H1 (cell line): ENCODE results near the gene CHD1. TPM values are rescaled to one million over a fixed set of nuclear protein-coding genes. Genes with fewer than 3 reads are reported as not detected.

Source experiments
- BCL11A ChIP-seq, 2 experiments: IDR thresholded peaks; one replicate each; pipeline ENCODE4 v1.6.1; 2011; ENCODE audit warnings: low read depth in 2 of 2, low read length in 2 of 2, mild to moderate bottlenecking in 2 of 2
- EP300 ChIP-seq, 2 experiments: IDR thresholded peaks; 1 replicate in 1 of 2; 2 replicates in 1 of 2; pipeline ENCODE4 v1.6.1; 2011 to 2012; ENCODE audit warnings: low read depth in 2 of 2, low read length in 2 of 2, mild to moderate bottlenecking in 2 of 2, borderline replicate concordance in 1 of 2, inconsistent platforms in 1 of 2, moderate library complexity in 1 of 2
- FOSL1 ChIP-seq: IDR thresholded peaks from 2 replicates; pipeline ENCODE4 v1.6.1; 2011; ENCODE audit warnings: mild to moderate bottlenecking, low read depth, low read length, moderate library complexity; ENCODE audit not compliant: insufficient read depth
- GABPA ChIP-seq: IDR thresholded peaks from 2 replicates; pipeline ENCODE4 v1.6.1; 2011; ENCODE audit warnings: mild to moderate bottlenecking, low read length, moderate library complexity, borderline replicate concordance; ENCODE audit not compliant: insufficient read depth
- polyA plus RNA-seq, 7 experiments: library from polyadenylated mRNA; depleted of rRNA in 3 of 7; stranded (reverse) in 5 of 7; unstranded in 2 of 7; fragments of >200 nt in 5 of 7; fragments of 200-250 nt in 2 of 7; gene quantifications; 1 replicate in 5 of 7; 2 replicates in 1 of 7; 4 replicates in 1 of 7; pipeline versions ENCODE4 v1.2.1 to v1.2.3, GENCODE V29; 2011 to 2013; ENCODE audit warnings: missing spikeins in 2 of 7, mixed read lengths in 2 of 7
- total RNA-seq: library from RNA; stranded (reverse); fragmentation: NEBNext Ultra II Directional; extraction: Animal tissue kit (Norgen Biotek cat#: 25700); gene quantifications from 2 replicates; pipeline ENCODE4 v1.2.1, GENCODE V29; 2021

CHD1 gene
- total and polyA plus RNA-seq, 2 of the 8 experiments (the other 6 are each of a cell fraction or from before 2014, with no cell fraction given), result 15.6 to 53.0 TPM

GRCh38 chr5:98933445-98934072, 4.8 kb upstream of the CHD1 start (continued):
- no peak for TF ChIP-seq BCL11A (IDR thresholded peaks at IDR 0.05; ENCODE audit: low read depth in 2 of 2, low read length in 2 of 2)
- no peak for TF ChIP-seq EP300 (IDR thresholded peaks at IDR 0.05; ENCODE audit: borderline replicate concordance in 1 of 2, low read depth in 2 of 2, low read length in 2 of 2)
- no peak for TF ChIP-seq GABPA
- no peak for TF ChIP-seq FOSL1
- TF ChIP-seq, all 59 proteins: peak for 0
